ENCODE measurements around the gene CARD11.
"Not testable (repeated sequence)": the region's sequence is repeated elsewhere in the genome, so short reads cannot be mapped to it uniquely, and the experiment has no call there.

The CARD11 gene

GRCh38 chr7:3064067-3064466 is 20.4 kb upstream of the CARD11 start:
- no peak for DNase-seq

GRCh38 chr7:3063016-3063753 is 19.5 kb upstream of the CARD11 start:
- peak in 3 of 5 experiments; percentile 70 to 88 (median 71) for DNase-seq

- DNase-seq = no peak
Measured at GRCh38 chr7:3057066-3057420, 13.4 kb upstream of the CARD11 start.

GRCh38 chr7:3056234-3057065 is 12.8 kb upstream of the CARD11 start:
- no peak for DNase-seq

DNA sequence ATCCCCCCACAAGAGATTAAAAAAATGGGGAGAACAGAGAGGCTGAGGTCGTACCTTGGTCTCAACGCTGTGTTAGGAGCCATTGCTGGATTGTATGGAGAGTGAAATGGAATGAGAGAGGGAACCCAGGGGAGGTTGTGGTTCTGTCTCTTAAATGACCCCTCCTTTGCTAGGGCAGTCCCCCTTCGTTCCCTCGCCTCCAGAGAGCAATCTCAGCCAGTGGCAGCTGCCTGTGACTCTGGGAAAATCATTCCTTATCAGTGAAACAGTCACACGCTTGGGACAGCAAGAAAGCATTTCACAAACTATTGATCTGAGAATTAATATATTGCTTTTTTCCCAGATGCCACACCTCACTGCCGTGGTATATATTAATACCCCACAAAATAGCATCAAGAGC is 12.0 kb upstream of the CARD11 start:
- DNase-seq = no peak

DNA sequence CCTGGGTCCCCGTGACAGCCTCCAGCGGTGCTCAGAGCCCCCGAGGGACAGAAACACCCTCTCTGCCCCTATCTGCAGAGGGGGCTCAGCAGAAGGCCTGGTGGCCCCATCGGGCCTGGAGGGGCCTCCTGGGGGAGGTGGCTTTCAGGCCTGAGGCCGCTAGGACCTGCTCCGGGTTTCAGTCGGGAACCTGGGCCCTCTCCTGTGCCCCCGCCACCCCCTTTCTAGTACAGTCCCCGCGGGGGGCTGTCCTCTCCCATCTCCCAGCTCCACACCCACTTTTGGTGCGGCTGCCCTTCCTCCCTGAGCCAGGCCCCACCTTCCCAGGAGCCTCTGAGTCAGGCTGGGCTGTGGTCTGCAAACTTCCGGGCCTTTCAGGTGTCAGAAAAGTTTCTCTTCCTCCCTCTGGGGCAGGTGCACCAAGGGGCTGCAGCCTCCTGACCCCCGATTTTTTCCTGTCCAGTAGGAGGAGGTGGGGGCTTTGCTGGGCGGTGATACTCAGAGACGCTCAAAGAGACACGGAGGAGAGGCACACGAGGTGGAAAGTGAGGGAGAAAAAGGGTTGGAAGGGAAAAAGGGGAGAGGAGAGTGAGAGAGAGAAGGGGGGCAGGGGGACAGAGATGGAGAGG is 692 bp downstream of the CARD11 start:
- peak; percentile 24 to 76 (median 51) for DNase-seq

DNA sequence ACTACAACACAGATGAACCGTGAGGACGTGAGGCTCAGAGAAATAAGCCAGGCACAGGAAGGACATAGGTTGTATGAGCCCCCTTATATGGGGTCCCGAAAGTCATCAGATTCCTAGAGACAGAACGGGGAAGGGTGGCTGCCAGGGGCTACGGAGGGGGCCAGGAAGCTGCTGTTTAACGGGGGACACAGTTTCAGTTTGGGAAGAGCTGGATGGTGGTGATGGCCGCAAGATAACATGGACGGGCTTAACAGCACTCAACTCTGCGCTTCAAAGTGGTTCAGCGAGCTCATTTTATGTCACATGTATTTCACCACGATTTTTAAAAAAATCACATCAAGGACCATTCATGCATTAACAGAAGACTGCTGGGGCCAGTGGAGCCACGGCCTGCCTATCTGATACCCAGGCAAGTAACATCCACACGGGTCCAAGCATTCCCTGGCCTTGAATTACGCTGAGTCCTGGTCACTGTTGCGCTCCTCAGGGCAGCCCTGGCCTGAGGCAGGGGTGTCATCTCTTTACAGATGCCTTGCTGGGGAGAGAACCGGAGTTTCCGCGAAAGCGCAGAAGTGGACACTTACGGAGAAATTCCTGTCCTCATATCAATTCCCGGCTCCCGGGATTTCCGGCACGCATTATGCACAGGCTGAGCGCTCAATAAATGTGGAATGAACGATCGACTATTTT is 1.5 kb downstream of the CARD11 start:
- DNase-seq = no peak

- DNase-seq = peak in 1 of 5 experiments; percentile 70
Measured at GRCh38 chr7:3039787-3040186, 3.9 kb downstream of the CARD11 start.

DNA sequence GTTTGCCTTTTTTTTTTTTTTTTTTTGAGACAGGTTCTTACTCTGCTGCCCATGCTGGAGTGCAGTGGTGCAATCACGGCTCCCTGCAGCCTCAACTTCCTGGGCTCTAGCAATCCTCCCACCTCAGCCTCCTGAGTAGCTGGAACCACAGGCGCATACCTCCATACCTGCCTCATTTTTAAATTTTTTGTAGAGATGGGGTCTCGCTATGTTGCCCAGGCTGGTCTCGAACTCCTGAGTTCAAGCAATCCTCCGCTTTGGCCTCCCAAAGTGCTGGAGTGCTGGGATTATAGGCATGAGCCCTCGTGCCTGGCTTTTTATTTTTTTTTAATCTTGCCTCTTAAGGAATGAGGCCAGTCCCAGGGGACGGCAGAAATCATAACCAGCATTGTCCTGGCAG is 5.7 kb downstream of the CARD11 start:
- DNase-seq = not testable (repeated sequence)

DNA sequence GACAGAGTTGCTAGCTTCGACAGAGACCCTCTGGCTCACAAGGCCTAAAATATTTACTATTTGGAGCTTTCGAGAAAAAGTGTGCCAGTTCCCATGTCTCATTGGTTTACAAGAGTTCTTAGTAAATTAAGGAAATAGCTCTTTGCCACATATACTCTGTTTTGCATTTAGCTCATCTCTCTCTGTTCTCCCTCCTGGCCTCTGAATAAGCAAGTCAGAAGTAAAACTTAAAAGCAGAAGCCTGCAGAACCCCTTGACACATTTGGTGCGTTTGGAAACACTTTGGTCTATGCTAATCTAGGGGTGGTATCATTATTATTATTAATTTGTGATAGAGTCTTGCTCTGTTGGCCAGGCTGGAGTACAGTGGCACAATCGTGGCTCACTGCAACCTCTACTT is 6.4 kb downstream of the CARD11 start:
- no peak for DNase-seq

DNA sequence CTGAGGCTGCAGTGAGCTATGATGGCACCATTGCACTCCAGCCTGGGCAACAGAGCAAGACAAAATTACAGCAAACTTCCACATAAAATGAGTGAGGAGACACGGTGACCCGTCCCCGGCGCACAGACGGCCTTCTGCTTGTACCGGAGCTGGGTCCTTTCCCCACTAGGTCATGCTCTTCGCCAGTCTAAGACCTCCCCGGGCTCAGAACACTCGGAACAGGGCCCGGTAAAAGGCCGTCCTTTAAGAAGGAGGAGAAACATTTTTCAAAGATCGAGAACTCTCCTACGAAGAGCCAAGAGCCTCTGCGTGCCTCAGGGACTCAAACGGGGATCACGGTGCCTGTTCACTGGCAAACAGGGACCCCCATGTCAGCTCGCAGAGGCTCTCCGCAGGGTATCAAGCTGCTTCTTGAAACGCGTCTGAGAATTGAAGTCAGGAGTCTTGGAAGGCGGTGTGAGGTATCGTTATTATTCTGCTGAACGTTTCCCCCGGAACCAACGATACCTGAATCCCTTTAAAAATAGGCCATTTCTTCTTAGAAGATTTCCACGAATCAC is 9.0 kb downstream of the CARD11 start:
- no peak for DNase-seq

DNA sequence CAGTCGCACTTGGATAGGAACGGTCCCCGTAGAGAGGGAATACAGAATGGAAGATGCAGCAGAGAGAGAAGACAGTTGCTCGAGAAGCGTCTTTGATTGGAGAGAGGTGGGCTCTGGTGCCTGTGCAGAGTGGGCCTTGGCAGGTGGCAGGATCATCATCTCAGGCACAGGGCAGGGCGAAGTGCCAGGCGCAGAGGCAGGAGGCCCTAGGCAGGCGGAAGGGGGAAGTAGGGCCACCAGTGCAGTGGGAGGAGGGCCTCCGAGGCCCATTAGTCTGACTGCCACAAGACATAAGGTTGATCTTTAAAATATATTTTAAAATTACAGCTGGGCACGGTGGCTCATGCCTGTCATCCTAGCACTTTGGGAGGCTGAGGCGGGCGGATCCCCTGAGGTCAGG is 10.1 kb downstream of the CARD11 start:
- no peak for DNase-seq

GRCh38 chr7:3033136-3033535 is 10.5 kb downstream of the CARD11 start:
- DNase-seq = no peak

DNA sequence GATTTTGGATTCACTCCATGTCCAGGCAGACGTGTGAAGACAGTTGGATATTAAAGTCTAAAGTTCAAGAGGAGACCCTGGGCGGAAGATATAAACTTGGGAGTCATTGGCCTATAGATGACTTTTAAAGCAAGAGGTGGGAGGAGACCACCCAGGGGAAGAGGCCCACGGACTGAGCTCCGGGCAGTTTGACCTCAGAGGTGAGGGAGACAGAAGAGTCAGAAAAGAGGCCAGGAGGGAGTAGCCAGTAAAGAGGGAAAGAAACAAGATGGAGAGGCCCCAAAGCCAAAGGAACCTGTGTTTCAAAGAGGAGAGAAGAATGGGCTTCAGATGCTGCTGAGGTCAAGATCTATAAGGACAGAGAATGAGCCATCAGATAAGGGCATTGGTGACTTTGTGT is 11.4 kb downstream of the CARD11 start:
- no peak for DNase-seq

- DNase-seq = no peak
Measured at GRCh38 chr7:3029138-3029537, 14.5 kb downstream of the CARD11 start.

GRCh38 chr7:3028758-3029093 is 14.9 kb downstream of the CARD11 start:
- DNase-seq = no peak

DNA sequence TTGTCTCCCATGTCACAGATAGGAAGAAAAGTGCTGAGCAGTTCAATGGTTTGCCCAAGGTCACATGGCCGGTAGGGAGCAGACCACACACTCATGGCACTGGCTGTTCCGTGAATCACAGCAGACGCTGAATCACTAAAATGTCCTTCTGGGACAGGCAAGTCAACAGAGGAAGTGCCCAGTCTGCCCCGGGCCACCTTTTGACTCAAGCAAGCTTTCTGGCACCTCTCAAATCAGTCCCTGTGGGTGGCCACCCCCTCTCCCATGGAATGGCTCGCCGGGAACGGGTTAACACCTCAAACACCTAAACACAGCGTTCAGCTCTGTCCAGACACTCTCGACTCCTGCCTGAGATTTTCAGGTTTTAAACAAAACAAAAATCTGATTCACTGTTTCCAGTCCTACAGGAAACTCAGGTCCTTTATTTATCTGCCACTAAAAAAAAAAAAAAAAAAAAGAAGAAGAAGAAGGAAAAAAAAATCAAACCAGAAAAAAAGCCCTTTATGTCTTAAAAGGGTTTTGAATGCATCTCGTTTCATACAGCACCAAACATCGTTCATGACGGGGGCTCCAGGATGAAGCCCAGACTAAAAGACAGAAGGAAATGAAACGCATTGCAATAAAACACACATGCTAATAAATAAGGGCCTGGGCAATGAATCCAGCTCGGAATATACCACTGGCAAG is 15.5 kb downstream of the CARD11 start:
- DNase-seq = peak in 2 of 5 experiments; percentile 21 to 26

DNA sequence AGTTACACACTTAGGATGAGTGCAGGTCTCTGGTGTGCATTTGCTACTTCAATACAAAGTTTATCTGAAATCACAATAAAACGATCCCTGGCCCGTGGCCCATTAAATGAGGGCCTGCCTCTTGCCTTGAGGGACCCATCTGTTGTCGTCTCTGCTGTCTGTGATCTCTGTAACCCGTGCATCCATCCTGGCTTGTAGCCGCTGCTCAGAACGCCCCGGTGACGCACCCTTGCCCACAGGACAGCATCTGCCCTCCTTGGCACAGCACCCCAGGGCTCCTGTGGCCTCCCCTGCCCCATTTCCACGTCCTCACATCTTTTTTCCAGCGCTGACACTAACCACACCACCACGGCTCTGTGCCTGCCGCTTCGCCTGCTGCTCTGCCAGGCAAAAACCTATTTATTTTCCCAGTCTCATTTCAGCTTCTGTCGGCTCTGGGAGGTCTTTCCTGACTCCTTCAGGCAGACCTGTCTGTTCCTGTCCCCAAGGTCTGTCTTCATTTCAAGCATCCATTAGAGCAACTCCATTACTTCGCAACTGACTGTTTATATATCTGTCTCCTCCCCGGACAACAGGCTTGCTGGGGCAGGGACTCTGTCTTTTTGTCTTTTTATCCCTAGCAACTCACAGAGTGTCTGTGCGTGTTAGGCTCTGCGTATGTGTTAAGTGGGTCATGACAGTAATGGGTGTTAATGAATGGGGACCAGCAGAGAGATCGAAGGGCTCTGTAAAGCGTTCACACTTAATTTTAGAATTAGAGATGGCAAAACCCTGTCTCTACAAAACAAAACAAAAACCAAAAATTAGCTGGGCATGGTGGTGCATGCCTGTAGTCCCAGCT is 16.4 kb downstream of the CARD11 start:
- peak in 1 of 5 experiments; percentile 59 for DNase-seq

GRCh38 chr7:3025616-3026015 is 18.1 kb downstream of the CARD11 start:
- DNase-seq = no peak

DNA sequence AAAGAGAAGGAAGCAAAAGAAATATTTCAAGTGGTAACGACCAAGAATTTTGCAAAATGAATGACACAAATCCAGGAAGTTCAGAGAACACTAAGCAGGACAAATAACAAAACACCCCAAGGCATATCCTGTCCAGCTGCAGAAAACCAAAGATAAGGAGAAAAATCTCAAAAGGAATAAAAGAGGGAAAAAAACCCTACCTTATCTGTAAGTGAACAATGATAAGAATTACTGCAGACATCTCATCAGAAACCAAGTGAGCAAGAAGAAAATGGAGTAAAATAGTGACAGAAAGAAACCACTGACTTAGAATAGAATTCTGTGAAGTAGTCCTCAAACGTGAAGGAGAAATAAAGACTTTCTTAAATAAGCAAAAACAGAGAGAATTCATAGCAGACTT is 21.8 kb downstream of the CARD11 start:
- no peak for DNase-seq

- not testable (repeated sequence) for DNase-seq
Measured at GRCh38 chr7:3021224-3021623, 22.4 kb downstream of the CARD11 start.

All from T-helper 2 cell (primary cell).